Uterus (tissue), 4 donors: ENCODE data around the gene DNAJB5. TPM values are rescaled to one million over a fixed set of nuclear protein-coding genes. Genes with fewer than 3 reads are reported as not detected.

Source experiments
- DNase-seq, 2 donors: peaks; one replicate each; pipeline ENCODE4 v3.0.0-alpha.2; 2019 to 2020
- H3K27ac ChIP-seq, 2 donors: fragments of 200-600 bp; sonication (generic); 1 replicate in 1 of 2; 2 replicates in 1 of 2; pipeline ENCODE4 v1.5.1; 2016 to 2018
- H3K27me3 ChIP-seq, 2 donors: fragments of 200-600 bp; sonication (generic); one replicate each; pipeline ENCODE4 v1.5.1; 2018 to 2019; ENCODE audit warnings: control low read depth in 1 of 2
- H3K36me3 ChIP-seq, 2 donors: fragments of 200-600 bp; sonication (generic); one replicate each; pipeline ENCODE4 v1.5.1; 2019; ENCODE audit warnings: control low read depth in 1 of 2
- H3K4me1 ChIP-seq, 2 donors: fragments of 200-600 bp; sonication (generic); one replicate each; pipeline ENCODE4 v1.5.1; 2018 to 2019; ENCODE audit warnings: control low read depth in 1 of 2
- H3K4me3 ChIP-seq, 2 donors: fragments of 200-600 bp; sonication (generic); 1 replicate in 1 of 2; 2 replicates in 1 of 2; pipeline ENCODE4 v1.5.1; 2018 to 2019; ENCODE audit warnings: mild to moderate bottlenecking in 1 of 2
- H3K9me3 ChIP-seq, 2 donors: fragments of 200-600 bp; sonication (generic); one replicate each; pipeline ENCODE4 v1.5.1; 2019; ENCODE audit warnings: control low read depth in 1 of 2
- CTCF ChIP-seq, 4 experiments: fragments of 200-600 bp in 2 of 4; fragments of 450-650 bp in 2 of 4; sonication (generic) in 2 of 4; IDR thresholded peaks; one replicate each; pipeline ENCODE4 v1.5.1; 2016 to 2019; ENCODE audit warnings: antibody characterized with exemption in 4 of 4, mild to moderate bottlenecking in 2 of 4, moderate library complexity in 1 of 4
- POLR2A ChIP-seq, 2 donors: fragments of 450-650 bp; IDR thresholded peaks; one replicate each; pipeline ENCODE4 v1.6.1; 2016; ENCODE audit warnings: antibody characterized with exemption in 2 of 2, mild to moderate bottlenecking in 1 of 2, moderate library complexity in 1 of 2
- intact Hi-C: fragments of 100-400 bp; cut with DNase I; formaldehyde crosslinking; loops from one replicate; pipeline ENCODE4 v1.15.1; 2023; ENCODE audit warnings: low total_unique reads
- total RNA-seq, 4 donors: library from RNA; depleted of rRNA in 3 of 4; stranded (reverse); fragments of >200 nt in 3 of 4; gene quantifications; one replicate each; pipeline versions ENCODE4 v1.1.0 to v1.2.4, GENCODE V29; 2014 to 2023
- donor health status: DM: yes; HTN: yes; CAD: no.

Gene DNAJB5
- total RNA-seq, 4 donors from 2014 or later: 9.7 to 45.0 (median 25.1) TPM

GRCh38 chr9:35028341-35028740 is 38.8 kb downstream of the DNAJB5 start:
- no peak for TF ChIP-seq CTCF (IDR thresholded peaks at IDR 0.05)
- no peak for TF ChIP-seq POLR2A (IDR thresholded peaks at IDR 0.05)
- DNase-seq: no peak
- intact Hi-C loops: no loop called here
- Histone ChIP-seq H3K4me1 (peaks cover 7 to 8% of the 10 kb centered on the region in 2 donors), H3K27me3 (no peaks in the 10 kb centered on the region), H3K27ac (no peak overlapping the region), H3K36me3 (no peaks in the 10 kb centered on the region), H3K4me3 (no peak overlapping the region), H3K9me3 (no peaks in the 10 kb centered on the region)

GRCh38 chr9:35029241-35029640 is 39.7 kb downstream of the DNAJB5 start:
- no peaks in the 10 kb centered on the region for H3K36me3 ChIP-seq
- TF ChIP-seq POLR2A (IDR thresholded peaks at IDR 0.05) (no peak), CTCF (IDR thresholded peaks at IDR 0.05) (no peak)
- no peak overlapping the region for H3K27ac ChIP-seq
- intact Hi-C loops: no loop called here
- H3K9me3 ChIP-seq: no peaks in the 10 kb centered on the region
- no peaks in the 10 kb centered on the region for H3K27me3 ChIP-seq
- H3K4me1 ChIP-seq: peaks cover 7 to 8% of the 10 kb centered on the region in 2 donors
- DNase-seq: no peak
- no peak overlapping the region for H3K4me3 ChIP-seq

- no peaks in the 10 kb centered on the region for H3K9me3 ChIP-seq
- TF ChIP-seq CTCF (IDR thresholded peaks at IDR 0.05) (no peak), POLR2A (IDR thresholded peaks at IDR 0.05) (no peak)
- intact Hi-C loops: no loop called here
- no peak for DNase-seq
- H3K4me1 ChIP-seq: peaks cover 7 to 8% of the 10 kb centered on the region in 2 donors
- no peak overlapping the region for H3K4me3 ChIP-seq
- no peak overlapping the region for H3K27ac ChIP-seq
- no peaks in the 10 kb centered on the region for H3K27me3 ChIP-seq
- H3K36me3 ChIP-seq: no peaks in the 10 kb centered on the region
These were observed 40.3 kb downstream of the DNAJB5 start for GRCh38 chr9:35029852-35030251.

- Histone ChIP-seq H3K4me1 (no peaks in the 10 kb centered on the region), H3K27ac (no peak overlapping the region), H3K27me3 (no peaks in the 10 kb centered on the region), H3K4me3 (no peak overlapping the region), H3K36me3 (no peaks in the 10 kb centered on the region), H3K9me3 (no peaks in the 10 kb centered on the region)
- DNase-seq: no peak
- intact Hi-C loops: no loop called here
- no peak for TF ChIP-seq CTCF (IDR thresholded peaks at IDR 0.05)
- no peak for TF ChIP-seq POLR2A (IDR thresholded peaks at IDR 0.05)
These were observed 43.6 kb downstream of the DNAJB5 start for GRCh38 chr9:35033101-35033500.

GRCh38 chr9:35035851-35036701 is 46.5 kb downstream of the DNAJB5 start:
- Histone ChIP-seq H3K4me3 (peak overlapping the region; percentile 20 to 31), H3K27me3 (no peaks in the 10 kb centered on the region), H3K4me1 (no peaks in the 10 kb centered on the region), H3K36me3 (no peaks in the 10 kb centered on the region), H3K27ac (peak overlapping the region; percentile 59 to 69), H3K9me3 (no peaks in the 10 kb centered on the region)
- intact Hi-C loops: no loop called here
- DNase-seq: peak; percentile 54 to 60
- TF ChIP-seq POLR2A (IDR thresholded peaks at IDR 0.05) (no peak), CTCF (IDR thresholded peaks at IDR 0.05) (no peak)
